Ovary (tissue), 3 donors: ENCODE results near the gene TRAPPC8.

Source experiments
- EP300 ChIP-seq: sonication (generic); formaldehyde crosslinking; IDR thresholded peaks from one replicate; pipeline ENCODE4 v1.6.1; 2017; ENCODE audit warnings: antibody characterized with exemption
- POLR2A ChIP-seq: fragments of 450-650 bp; IDR thresholded peaks from one replicate; pipeline ENCODE4 v1.6.1; 2017; ENCODE audit warnings: antibody characterized with exemption, mild to moderate bottlenecking, moderate library complexity
- TF ChIP-seq, protein P1 (sequence below), 3 donors: fragments of 450-650 bp in 2 of 3; fragments of 200-600 bp in 1 of 3; IDR thresholded peaks; one replicate each; pipeline versions ENCODE4 v1.5.1 to v1.8.0; 2016 to 2022; ENCODE audit warnings: antibody characterized with exemption in 3 of 3, mild to moderate bottlenecking in 1 of 3
- donor health status: DM: no; HTN: no; CAD: no.

DNA sequence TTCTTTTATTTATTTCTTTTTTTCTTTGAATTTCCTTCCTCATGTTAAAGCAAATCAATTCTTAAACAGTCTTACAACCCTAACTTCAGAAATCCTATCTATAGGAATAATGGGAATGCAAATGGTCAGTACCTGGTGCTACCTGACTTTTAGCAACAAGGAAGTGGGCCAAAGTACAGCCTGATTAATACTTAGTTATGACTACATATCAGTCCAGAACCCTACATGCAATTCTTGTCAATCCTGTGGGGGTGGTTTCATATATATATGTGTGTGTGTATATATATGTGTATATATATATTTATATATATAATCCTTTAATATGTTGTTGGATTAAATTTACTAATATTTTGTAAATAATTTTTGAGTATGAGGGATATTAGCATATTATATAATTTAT lies 14.8 kb upstream of the TRAPPC8 start:
- TF ChIP-seq POLR2A (no peak), EP300 (no peak)
- TF ChIP-seq, protein P1, sequence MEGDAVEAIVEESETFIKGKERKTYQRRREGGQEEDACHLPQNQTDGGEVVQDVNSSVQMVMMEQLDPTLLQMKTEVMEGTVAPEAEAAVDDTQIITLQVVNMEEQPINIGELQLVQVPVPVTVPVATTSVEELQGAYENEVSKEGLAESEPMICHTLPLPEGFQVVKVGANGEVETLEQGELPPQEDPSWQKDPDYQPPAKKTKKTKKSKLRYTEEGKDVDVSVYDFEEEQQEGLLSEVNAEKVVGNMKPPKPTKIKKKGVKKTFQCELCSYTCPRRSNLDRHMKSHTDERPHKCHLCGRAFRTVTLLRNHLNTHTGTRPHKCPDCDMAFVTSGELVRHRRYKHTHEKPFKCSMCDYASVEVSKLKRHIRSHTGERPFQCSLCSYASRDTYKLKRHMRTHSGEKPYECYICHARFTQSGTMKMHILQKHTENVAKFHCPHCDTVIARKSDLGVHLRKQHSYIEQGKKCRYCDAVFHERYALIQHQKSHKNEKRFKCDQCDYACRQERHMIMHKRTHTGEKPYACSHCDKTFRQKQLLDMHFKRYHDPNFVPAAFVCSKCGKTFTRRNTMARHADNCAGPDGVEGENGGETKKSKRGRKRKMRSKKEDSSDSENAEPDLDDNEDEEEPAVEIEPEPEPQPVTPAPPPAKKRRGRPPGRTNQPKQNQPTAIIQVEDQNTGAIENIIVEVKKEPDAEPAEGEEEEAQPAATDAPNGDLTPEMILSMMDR (IDR thresholded peaks at IDR 0.05): no peak
